CD4-positive, alpha-beta memory T cell (primary cell): ENCODE measurements around the gene ASAP3. TPM values are rescaled to one million over a fixed set of nuclear protein-coding genes. Genes with fewer than 3 reads are reported as not detected.

Experiments
- CTCF ChIA-PET: fragments of 350-600 bp; sonication (Branson Sonifier 250); formaldehyde crosslinking; loops from one replicate; lab custom pipeline; 2021; ENCODE audit warnings: inconsistent platforms; ENCODE audit not compliant: partially characterized antibody; lab: Charles Lee
- POLR2A ChIA-PET: fragments of 350-600 bp; sonication (Branson Sonifier 250); formaldehyde crosslinking; loops from one replicate; lab custom pipeline; 2021; ENCODE audit not compliant: partially characterized antibody; lab: Charles Lee
- DNase-seq, 5 donors: peaks; one replicate each; pipeline versions ENCODE4 v3.0.0 to v3.0.0-alpha.2; 2020 to 2022; ENCODE audit warnings: mixed read lengths in 1 of 5
- H3K27ac ChIP-seq: one replicate; pipeline ENCODE4 v1.7.0; 2013; ENCODE audit warnings: low read depth, low read length
- H3K27me3 ChIP-seq: 2 replicates; pipeline ENCODE4 v1.7.0; 2013; ENCODE audit warnings: mild to moderate bottlenecking, low read length, moderate library complexity; ENCODE audit not compliant: insufficient read depth
- H3K36me3 ChIP-seq: 2 replicates; pipeline ENCODE4 v1.7.0; 2013; ENCODE audit warnings: mild to moderate bottlenecking, low read length, moderate library complexity; ENCODE audit not compliant: insufficient read depth
- H3K4me1 ChIP-seq: 2 replicates; pipeline ENCODE4 v1.7.0; 2013; ENCODE audit warnings: mild to moderate bottlenecking, low read length, moderate library complexity; ENCODE audit not compliant: insufficient read depth
- H3K4me3 ChIP-seq, 2 donors: one replicate each; pipeline ENCODE4 v1.7.0; 2013; ENCODE audit warnings: low read length in 2 of 2, mild to moderate bottlenecking in 1 of 2
- H3K9me3 ChIP-seq, 2 donors: one replicate each; pipeline ENCODE4 v1.7.0; 2013; ENCODE audit warnings: low read length in 2 of 2, control low read depth in 1 of 2; ENCODE audit not compliant: control insufficient read depth in 1 of 2
- H3K27ac Mint-ChIP-seq, 7 donors: one replicate each; pipeline ENCODE4 v1.8.0; 2020 to 2021; ENCODE audit warnings: mixed read lengths in 7 of 7, mild to moderate bottlenecking in 6 of 7, inconsistent platforms in 3 of 7, moderate library complexity in 3 of 7
- H3K27me3 Mint-ChIP-seq, 2 donors: one replicate each; pipeline ENCODE4 v1.8.0; 2020 to 2021; ENCODE audit warnings: mixed read lengths in 2 of 2
- H3K36me3 Mint-ChIP-seq, 2 donors: one replicate each; pipeline ENCODE4 v1.8.0; 2020 to 2021; ENCODE audit warnings: mixed read lengths in 2 of 2, inconsistent platforms in 1 of 2, mild to moderate bottlenecking in 1 of 2
- H3K4me1 Mint-ChIP-seq, 4 donors: one replicate each; pipeline ENCODE4 v1.8.0; 2020 to 2021; ENCODE audit warnings: mixed read lengths in 4 of 4, mild to moderate bottlenecking in 1 of 4
- H3K4me3 Mint-ChIP-seq, 8 donors: one replicate each; pipeline ENCODE4 v1.8.0; 2020 to 2021; ENCODE audit warnings: mixed read lengths in 8 of 8, mild to moderate bottlenecking in 7 of 8, moderate library complexity in 6 of 8, inconsistent platforms in 3 of 8
- H3K9me3 Mint-ChIP-seq, 8 donors: one replicate each; pipeline ENCODE4 v1.8.0; 2020 to 2021; ENCODE audit warnings: mixed read lengths in 8 of 8, mild to moderate bottlenecking in 5 of 8, inconsistent platforms in 3 of 8, moderate library complexity in 1 of 8
- intact Hi-C: fragments of 100-400 bp; cut with micrococcal nuclease; formaldehyde crosslinking; loops from one replicate; pipeline ENCODE4 v1.15.1; 2023
- polyA plus RNA-seq, 2 donors: library from polyadenylated mRNA; unstranded; fragments of 300-500 nt; fragmentation: Illumina TruSeq; gene quantifications; one replicate each; pipeline ENCODE4 v1.2.3, GENCODE V29; 2021
- total RNA-seq, 2 experiments: library from RNA; stranded (reverse); gene quantifications; one replicate each; pipeline ENCODE4 v1.2.3, GENCODE V29; 2021

Gene ASAP3
- total and polyA plus RNA-seq, 4 experiments from 2014 or later = 0.73 to 1.4 (median 1.3) TPM

GRCh38 chr1:23405946-23406345 is 78.0 kb downstream of the ASAP3 start:
- Histone ChIP-seq H3K9me3 (no peaks in the 10 kb centered on the region), H3K27me3 (no peaks in the 10 kb centered on the region), H3K36me3 (no peaks in the 10 kb centered on the region), H3K4me3 (no peak overlapping the region), H3K27ac (no peak overlapping the region), H3K4me1 (peaks cover 11% of the 10 kb centered on the region)
- Mint-ChIP-seq H3K27me3 (no peaks in the 10 kb centered on the region), H3K4me3 (no peak overlapping the region), H3K4me1 (peaks cover 5 to 12% (median 9%) of the 10 kb centered on the region in 4 donors), H3K9me3 (no peaks in the 10 kb centered on the region), H3K36me3 (peaks cover 0 to 5% of the 10 kb centered on the region in 2 donors), H3K27ac (no peak overlapping the region)
- intact Hi-C loops = no loop called here
- ChIA-PET POLR2A (interaction anchor here (1.6 kb wide), 1 partner anchor 134 kb away, joined by 3 read pairs; no protein-coding TSS in a partner anchor), CTCF (no interaction called here)
- DNase-seq = no peak

GRCh38 chr1:23403735-23404486 is 80.1 kb downstream of the ASAP3 start:
- H3K36me3 Mint-ChIP-seq = peaks cover 7 to 9% of the 10 kb centered on the region in 2 donors
- intact Hi-C loops = loop anchor here (1.0 to 5.0 kb wide), 3 partner anchors 36 to 307 kb away; partner anchors contain the start of gene HNRNPR
- no peak overlapping the region for H3K4me3 Mint-ChIP-seq
- CTCF ChIA-PET = interaction anchor here (0.6 to 3.2 kb wide), 29 partner anchors 9 to 305 kb away, joined by 3 to 16 read pairs (median 3); partner anchors contain the start of genes HNRNPR and HTR1D
- H3K9me3 ChIP-seq = no peaks in the 10 kb centered on the region
- POLR2A ChIA-PET = interaction anchor here (1.6 to 2.2 kb wide), 2 partner anchors 18 to 136 kb away, joined by 3 to 5 read pairs; no protein-coding TSS in a partner anchor
- H3K9me3 Mint-ChIP-seq = no peaks in the 10 kb centered on the region
- no peak overlapping the region for H3K4me3 ChIP-seq
- peak overlapping the region in 2 of 7 donors; percentile 14 to 22 for H3K27ac Mint-ChIP-seq
- H3K27ac ChIP-seq = no peak overlapping the region
- H3K36me3 ChIP-seq = no peaks in the 10 kb centered on the region
- DNase-seq = peak; percentile 69 to 76 (median 74)
- peaks cover 5 to 12% (median 9%) of the 10 kb centered on the region in 4 donors for H3K4me1 Mint-ChIP-seq
- no peaks in the 10 kb centered on the region for H3K27me3 ChIP-seq
- H3K27me3 Mint-ChIP-seq = no peaks in the 10 kb centered on the region
- peaks cover 11% of the 10 kb centered on the region for H3K4me1 ChIP-seq

- H3K9me3 ChIP-seq = no peaks in the 10 kb centered on the region
- H3K4me1 ChIP-seq = peaks cover 11% of the 10 kb centered on the region
- Mint-ChIP-seq H3K4me3 (no peak overlapping the region), H3K9me3 (no peaks in the 10 kb centered on the region), H3K27me3 (no peaks in the 10 kb centered on the region), H3K27ac (peak overlapping the region in 1 of 7 donors; percentile 22), H3K36me3 (peaks cover 7 to 9% of the 10 kb centered on the region in 2 donors), H3K4me1 (peaks cover 5 to 12% (median 9%) of the 10 kb centered on the region in 4 donors)
- ChIA-PET POLR2A (interaction anchor here (2.2 kb wide), 1 partner anchor 19 kb away, joined by 5 read pairs; no protein-coding TSS in a partner anchor), CTCF (interaction anchor here (0.7 to 3.2 kb wide), 20 partner anchors 9 to 305 kb away, joined by 3 to 16 read pairs (median 4); partner anchors contain the start of gene HNRNPR)
- no peaks in the 10 kb centered on the region for H3K27me3 ChIP-seq
- H3K4me3 ChIP-seq = no peak overlapping the region
- H3K36me3 ChIP-seq = no peaks in the 10 kb centered on the region
- DNase-seq = no peak
- intact Hi-C loops = loop anchor here (5.0 kb wide), 2 partner anchors 61 to 306 kb away; partner anchors contain the start of gene HNRNPR
- H3K27ac ChIP-seq = no peak overlapping the region
Observed at GRCh38 chr1:23403355-23403734, 80.6 kb downstream of the ASAP3 start.

- CTCF ChIA-PET = interaction anchor here (0.7 to 3.2 kb wide), 11 partner anchors 8 to 105 kb away, joined by 3 to 16 read pairs (median 3); partner anchors contain the start of gene HNRNPR
- Histone ChIP-seq H3K9me3 (no peaks in the 10 kb centered on the region), H3K36me3 (no peaks in the 10 kb centered on the region), H3K27ac (no peak overlapping the region), H3K4me1 (peaks cover 11% of the 10 kb centered on the region), H3K27me3 (no peaks in the 10 kb centered on the region), H3K4me3 (no peak overlapping the region)
- Mint-ChIP-seq H3K4me1 (peaks cover 5 to 12% (median 9%) of the 10 kb centered on the region in 4 donors), H3K36me3 (peaks cover 8 to 9% of the 10 kb centered on the region in 2 donors), H3K27me3 (no peaks in the 10 kb centered on the region), H3K27ac (no peak overlapping the region), H3K9me3 (no peaks in the 10 kb centered on the region), H3K4me3 (no peak overlapping the region)
- intact Hi-C loops = loop anchor here (5.0 kb wide), 2 partner anchors 61 to 306 kb away; partner anchors contain the start of gene HNRNPR
- no peak for DNase-seq
- POLR2A ChIA-PET = interaction anchor here (2.2 kb wide), 1 partner anchor 19 kb away, joined by 5 read pairs; no protein-coding TSS in a partner anchor
Observed at GRCh38 chr1:23403038-23403336, 81.0 kb downstream of the ASAP3 start.

- peak overlapping the region in 1 of 7 donors; percentile 47 for H3K27ac Mint-ChIP-seq
- H3K36me3 Mint-ChIP-seq = peaks cover 11 to 12% of the 10 kb centered on the region in 2 donors
- Histone ChIP-seq H3K27ac (no peak overlapping the region), H3K4me3 (no peak overlapping the region), H3K4me1 (peaks cover 11% of the 10 kb centered on the region), H3K36me3 (no peaks in the 10 kb centered on the region), H3K27me3 (no peaks in the 10 kb centered on the region), H3K9me3 (no peaks in the 10 kb centered on the region)
- H3K4me3 Mint-ChIP-seq = no peak overlapping the region
- ChIA-PET CTCF (interaction anchor here (1.0 to 3.2 kb wide), 7 partner anchors 8 to 103 kb away, joined by 3 to 16 read pairs (median 9); partner anchors contain the start of gene HNRNPR), POLR2A (interaction anchor here (2.2 kb wide), 1 partner anchor 19 kb away, joined by 5 read pairs; no protein-coding TSS in a partner anchor)
- intact Hi-C loops = loop anchor here (5.0 kb wide), 2 partner anchors 60 to 305 kb away; partner anchors contain the start of gene HNRNPR
- no peaks in the 10 kb centered on the region for H3K9me3 Mint-ChIP-seq
- no peaks in the 10 kb centered on the region for H3K27me3 Mint-ChIP-seq
- no peak for DNase-seq
- H3K4me1 Mint-ChIP-seq = peaks cover 5 to 12% (median 9%) of the 10 kb centered on the region in 4 donors
Observed at GRCh38 chr1:23402286-23403037, 81.5 kb downstream of the ASAP3 start.

GRCh38 chr1:23401313-23401712 is 82.7 kb downstream of the ASAP3 start:
- intact Hi-C loops = loop anchor here (5.0 kb wide), 2 partner anchors 59 to 304 kb away; partner anchors contain the start of gene HNRNPR
- DNase-seq = no peak
- CTCF ChIA-PET = interaction anchor here (0.9 to 1.4 kb wide), 3 partner anchors 24 to 86 kb away, joined by 3 to 4 read pairs (median 4); no protein-coding TSS in a partner anchor
- H3K27me3 Mint-ChIP-seq = no peaks in the 10 kb centered on the region
- Histone ChIP-seq H3K27ac (no peak overlapping the region), H3K27me3 (no peaks in the 10 kb centered on the region), H3K4me3 (no peak overlapping the region), H3K36me3 (no peaks in the 10 kb centered on the region), H3K4me1 (peaks cover 11% of the 10 kb centered on the region), H3K9me3 (no peaks in the 10 kb centered on the region)
- peaks cover 12 to 16% of the 10 kb centered on the region in 2 donors for H3K36me3 Mint-ChIP-seq
- H3K4me3 Mint-ChIP-seq = no peak overlapping the region
- H3K9me3 Mint-ChIP-seq = no peaks in the 10 kb centered on the region
- POLR2A ChIA-PET = no interaction called here
- H3K4me1 Mint-ChIP-seq = peaks cover 5 to 12% (median 9%) of the 10 kb centered on the region in 4 donors
- H3K27ac Mint-ChIP-seq = no peak overlapping the region
